ENCODE measurements around the gene C6orf89.

DNA sequence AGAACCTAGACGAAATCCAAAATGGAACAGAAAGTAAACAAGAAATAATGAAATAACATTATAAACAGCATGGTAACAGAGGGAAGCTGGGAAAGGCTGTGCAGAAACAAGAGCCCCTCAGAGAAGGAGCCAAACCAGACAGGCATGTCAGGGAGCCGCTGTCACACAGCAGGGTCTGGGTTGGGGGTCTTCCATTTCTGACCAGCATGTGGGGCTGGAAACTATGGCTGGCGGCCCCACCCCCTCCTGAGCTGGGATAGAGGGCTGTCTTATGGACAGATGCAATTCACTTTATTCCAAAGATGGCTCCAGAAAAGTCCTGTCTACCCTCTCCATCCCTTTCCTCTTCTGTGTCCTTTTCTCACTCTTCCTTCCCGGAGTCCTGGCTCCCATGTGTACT lies 27.3 kb downstream of the C6orf89 start:
- TF ChIP-seq, protein P1, sequence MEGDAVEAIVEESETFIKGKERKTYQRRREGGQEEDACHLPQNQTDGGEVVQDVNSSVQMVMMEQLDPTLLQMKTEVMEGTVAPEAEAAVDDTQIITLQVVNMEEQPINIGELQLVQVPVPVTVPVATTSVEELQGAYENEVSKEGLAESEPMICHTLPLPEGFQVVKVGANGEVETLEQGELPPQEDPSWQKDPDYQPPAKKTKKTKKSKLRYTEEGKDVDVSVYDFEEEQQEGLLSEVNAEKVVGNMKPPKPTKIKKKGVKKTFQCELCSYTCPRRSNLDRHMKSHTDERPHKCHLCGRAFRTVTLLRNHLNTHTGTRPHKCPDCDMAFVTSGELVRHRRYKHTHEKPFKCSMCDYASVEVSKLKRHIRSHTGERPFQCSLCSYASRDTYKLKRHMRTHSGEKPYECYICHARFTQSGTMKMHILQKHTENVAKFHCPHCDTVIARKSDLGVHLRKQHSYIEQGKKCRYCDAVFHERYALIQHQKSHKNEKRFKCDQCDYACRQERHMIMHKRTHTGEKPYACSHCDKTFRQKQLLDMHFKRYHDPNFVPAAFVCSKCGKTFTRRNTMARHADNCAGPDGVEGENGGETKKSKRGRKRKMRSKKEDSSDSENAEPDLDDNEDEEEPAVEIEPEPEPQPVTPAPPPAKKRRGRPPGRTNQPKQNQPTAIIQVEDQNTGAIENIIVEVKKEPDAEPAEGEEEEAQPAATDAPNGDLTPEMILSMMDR (IDR thresholded peaks at IDR 0.05), result no peak
- TF ChIP-seq POLR2AphosphoS5 (IDR thresholded peaks at IDR 0.05) (no peak), POLR2A (IDR thresholded peaks at IDR 0.05) (no peak)
